T-helper 1 cell treated with Interleukin-12 subunit alpha and Interleukin-12 subunit beta and Interleukin-4 antibody, amounts not matched to agents 30 μg/mL and 1 μg/mL, for 36 hours (primary cell): ENCODE data around the gene LPCAT1.

Experiments used
- H3K27ac Mint-ChIP-seq: one replicate; pipeline ENCODE4 v1.8.0; 2021; ENCODE audit warnings: mild to moderate bottlenecking, mixed read lengths
- H3K27me3 Mint-ChIP-seq: one replicate; pipeline ENCODE4 v1.8.0; 2021; ENCODE audit warnings: low read depth, mixed read lengths
- H3K36me3 Mint-ChIP-seq: one replicate; pipeline ENCODE4 v1.8.0; 2021; ENCODE audit warnings: low read depth, mixed read lengths
- H3K4me1 Mint-ChIP-seq: one replicate; pipeline ENCODE4 v1.8.0; 2021; ENCODE audit warnings: low read depth, mixed read lengths
- H3K4me3 Mint-ChIP-seq: one replicate; pipeline ENCODE4 v1.8.0; 2021; ENCODE audit warnings: mild to moderate bottlenecking, moderate library complexity, mixed read lengths
- H3K9me3 Mint-ChIP-seq: one replicate; pipeline ENCODE4 v1.8.0; 2021; ENCODE audit warnings: mixed read lengths

The LPCAT1 gene

GRCh38 chr5:1421521-1422341, 102.0 kb downstream of the LPCAT1 start:
- no peak overlapping the region for H3K27ac Mint-ChIP-seq
- no peak overlapping the region for H3K4me3 Mint-ChIP-seq
- H3K9me3 Mint-ChIP-seq, result peaks cover 25% of the 10 kb centered on the region
- H3K36me3 Mint-ChIP-seq, result no peaks in the 10 kb centered on the region
- no peaks in the 10 kb centered on the region for H3K27me3 Mint-ChIP-seq
- no peaks in the 10 kb centered on the region for H3K4me1 Mint-ChIP-seq

DNA sequence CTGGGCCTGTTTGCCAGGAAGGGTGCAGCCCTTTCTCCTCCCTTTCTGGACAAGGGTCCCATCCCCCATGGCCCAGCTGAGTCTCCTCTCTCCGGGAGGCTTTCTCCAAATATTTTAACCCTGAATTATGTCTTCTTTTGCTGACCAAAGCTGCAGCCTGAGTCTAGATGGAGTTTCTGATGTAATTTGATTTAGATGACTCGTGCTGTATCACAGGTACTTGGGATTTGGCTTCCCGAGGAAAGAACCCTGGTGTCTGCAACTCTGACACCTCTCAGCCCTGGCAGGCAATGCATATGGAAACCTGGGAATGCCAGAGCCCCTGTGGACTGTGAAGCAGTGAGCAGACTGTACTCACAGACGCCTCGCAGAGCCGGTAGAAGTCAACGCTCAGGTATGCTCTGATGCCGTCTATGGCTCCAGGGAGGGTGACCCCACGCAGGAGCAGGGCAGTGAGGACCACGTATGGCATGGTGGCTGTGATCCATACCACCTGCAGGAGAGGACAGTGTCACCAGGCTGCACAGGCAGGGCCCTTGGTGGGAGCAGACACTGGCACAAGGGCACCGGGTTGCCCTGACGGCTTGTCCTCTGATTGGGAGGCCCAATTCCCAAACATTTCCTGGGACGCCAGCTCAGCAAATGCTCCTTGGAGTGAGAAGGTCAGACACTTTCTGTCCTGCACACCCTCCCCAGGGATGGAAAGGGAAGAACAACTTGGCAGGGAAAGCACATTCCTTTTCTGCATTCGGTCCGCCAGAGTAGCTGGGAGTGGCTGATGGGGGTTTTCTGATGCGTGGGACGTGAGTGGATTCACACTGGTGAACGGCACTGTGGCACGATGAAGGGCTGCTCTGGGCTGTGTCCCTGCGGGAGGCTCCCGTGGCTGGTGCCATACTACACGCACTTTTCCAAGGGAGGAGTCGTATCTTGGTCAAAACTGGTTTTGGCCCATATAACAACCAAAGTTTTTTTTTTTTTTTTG, 103.3 kb downstream of the LPCAT1 start:
- Mint-ChIP-seq H3K4me3 (no peak overlapping the region), H3K27ac (no peak overlapping the region), H3K27me3 (no peaks in the 10 kb centered on the region)

GRCh38 chr5:1419476-1420210, 104.1 kb downstream of the LPCAT1 start:
- H3K9me3 Mint-ChIP-seq, result peaks cover 7% of the 10 kb centered on the region
- no peaks in the 10 kb centered on the region for H3K27me3 Mint-ChIP-seq
- H3K27ac Mint-ChIP-seq, result no peak overlapping the region

More for the DNA sequence above, 103.3 kb downstream of the LPCAT1 start:
- Mint-ChIP-seq H3K9me3 (peaks cover 13% of the 10 kb centered on the region), H3K36me3 (no peaks in the 10 kb centered on the region), H3K4me1 (no peaks in the 10 kb centered on the region)

GRCh38 chr5:1418921-1419280, 104.9 kb downstream of the LPCAT1 start:
- Mint-ChIP-seq H3K27me3 (no peaks in the 10 kb centered on the region), H3K4me1 (no peaks in the 10 kb centered on the region), H3K4me3 (no peak overlapping the region)

More at GRCh38 chr5:1419476-1420210, 104.1 kb downstream of the LPCAT1 start:
- H3K4me1 Mint-ChIP-seq, result no peaks in the 10 kb centered on the region
- no peaks in the 10 kb centered on the region for H3K36me3 Mint-ChIP-seq
- H3K4me3 Mint-ChIP-seq, result no peak overlapping the region

DNA sequence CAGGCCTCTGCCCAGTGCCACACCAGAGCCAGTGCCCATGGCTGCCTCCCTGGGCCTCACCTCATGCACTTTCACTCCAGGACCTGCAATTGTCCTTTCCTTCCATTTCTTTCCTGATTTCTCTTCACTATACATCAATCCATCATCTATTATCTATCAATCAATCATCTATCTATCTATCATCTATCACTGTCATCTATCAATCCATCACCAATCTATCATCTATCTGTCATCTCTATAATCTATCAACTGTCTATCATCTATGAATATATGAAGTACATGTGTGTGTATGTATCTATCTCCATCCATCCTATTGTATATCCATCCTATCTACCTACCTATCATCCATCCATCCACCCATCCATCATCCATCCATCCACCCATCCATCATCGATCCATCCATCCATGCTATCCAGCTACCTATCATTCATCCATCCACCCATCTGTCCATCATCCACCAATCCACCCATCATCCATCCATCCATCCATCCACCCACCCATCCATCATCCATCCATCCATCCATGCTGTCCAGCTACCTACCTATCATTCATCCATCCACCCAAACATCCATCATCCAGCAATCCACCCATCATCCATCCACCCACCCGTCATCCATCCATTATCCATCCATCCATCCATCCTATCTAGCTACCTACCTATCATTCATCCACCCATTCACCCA, 105.4 kb downstream of the LPCAT1 start:
- H3K4me1 Mint-ChIP-seq, result no peaks in the 10 kb centered on the region
- H3K27ac Mint-ChIP-seq, result no peak overlapping the region
- no peaks in the 10 kb centered on the region for H3K36me3 Mint-ChIP-seq
- no peak overlapping the region for H3K4me3 Mint-ChIP-seq
- H3K9me3 Mint-ChIP-seq, result peaks cover 3% of the 10 kb centered on the region
- no peaks in the 10 kb centered on the region for H3K27me3 Mint-ChIP-seq

More at GRCh38 chr5:1418921-1419280, 104.9 kb downstream of the LPCAT1 start:
- Mint-ChIP-seq H3K36me3 (no peaks in the 10 kb centered on the region), H3K9me3 (peaks cover 3% of the 10 kb centered on the region), H3K27ac (no peak overlapping the region)

GRCh38 chr5:1417586-1418225, 106.1 kb downstream of the LPCAT1 start:
- Mint-ChIP-seq H3K9me3 (peaks cover 3% of the 10 kb centered on the region), H3K27me3 (no peaks in the 10 kb centered on the region), H3K36me3 (no peaks in the 10 kb centered on the region), H3K27ac (no peak overlapping the region), H3K4me1 (no peaks in the 10 kb centered on the region), H3K4me3 (no peak overlapping the region)

DNA sequence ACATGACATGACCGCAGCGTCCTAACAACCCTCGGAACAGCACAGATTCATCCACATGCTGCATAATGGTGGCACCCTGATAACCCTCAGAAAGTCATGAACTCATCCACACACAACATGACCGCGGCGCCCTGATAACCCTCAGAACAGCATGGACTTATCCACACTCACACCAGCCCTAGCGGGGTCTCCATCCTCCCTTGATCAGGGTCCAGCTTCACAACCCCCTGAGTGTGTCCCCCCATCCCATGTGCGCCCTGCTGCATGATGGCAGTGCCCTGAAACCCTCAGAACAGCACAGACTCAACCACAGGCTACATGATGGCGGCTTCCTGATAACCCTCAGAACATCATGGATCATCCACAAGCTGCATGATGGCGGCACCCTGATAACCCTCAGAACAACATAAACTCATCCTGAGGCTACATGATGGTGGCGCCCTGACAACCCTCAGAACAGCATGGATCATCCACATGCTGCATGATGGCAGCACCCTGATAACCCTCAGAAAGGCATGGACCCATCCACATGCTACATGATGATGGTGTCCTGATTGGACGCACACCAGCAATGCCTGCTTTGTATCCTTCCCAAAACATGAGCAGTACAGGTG, 106.8 kb downstream of the LPCAT1 start:
- Mint-ChIP-seq H3K36me3 (no peaks in the 10 kb centered on the region), H3K27ac (no peak overlapping the region), H3K9me3 (peaks cover 3% of the 10 kb centered on the region), H3K4me1 (no peaks in the 10 kb centered on the region), H3K27me3 (no peaks in the 10 kb centered on the region), H3K4me3 (no peak overlapping the region)

DNA sequence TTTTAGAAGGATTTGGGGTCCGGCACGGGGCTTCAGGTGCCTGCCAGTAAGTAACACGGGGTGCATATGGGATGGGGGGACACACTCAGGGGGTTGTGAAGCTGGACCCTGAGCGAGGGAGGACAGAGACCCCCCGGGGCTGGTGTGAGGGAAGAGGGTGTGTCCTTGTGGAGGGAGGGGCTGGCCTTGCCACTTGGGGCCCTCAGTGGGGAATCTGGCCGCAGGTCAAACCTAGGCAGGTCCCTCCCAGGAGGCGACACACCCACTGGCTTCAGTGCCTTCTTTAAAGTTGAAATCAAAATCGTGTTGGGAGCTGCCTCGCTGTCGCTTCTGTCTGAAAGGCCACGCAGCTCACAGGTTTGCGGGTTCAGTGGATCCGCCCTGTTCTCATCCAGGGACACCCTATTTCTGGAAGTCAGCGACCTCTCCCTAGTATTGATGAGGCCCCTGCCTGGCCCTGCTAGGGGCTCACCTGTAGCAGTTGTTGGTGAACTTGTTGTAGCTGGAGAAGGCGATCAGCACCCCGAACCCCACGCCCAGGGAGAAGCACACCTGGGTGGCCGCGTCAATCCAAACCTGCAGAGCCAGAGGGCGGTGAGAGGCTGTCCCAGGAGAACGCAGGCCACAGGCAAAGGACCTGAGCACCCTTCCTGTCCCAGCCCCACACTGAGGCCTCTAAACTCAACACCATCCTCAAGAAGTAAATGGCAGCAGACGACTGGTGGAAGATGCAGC, 108.0 kb downstream of the LPCAT1 start:
- Mint-ChIP-seq H3K4me1 (no peaks in the 10 kb centered on the region), H3K4me3 (no peak overlapping the region), H3K27me3 (no peaks in the 10 kb centered on the region), H3K36me3 (no peaks in the 10 kb centered on the region), H3K9me3 (peaks cover 1% of the 10 kb centered on the region), H3K27ac (no peak overlapping the region)

GRCh38 chr5:1415059-1415425, 108.7 kb downstream of the LPCAT1 start:
- H3K36me3 Mint-ChIP-seq, result no peaks in the 10 kb centered on the region
- H3K27me3 Mint-ChIP-seq, result no peaks in the 10 kb centered on the region
- no peak overlapping the region for H3K27ac Mint-ChIP-seq
- no peak overlapping the region for H3K4me3 Mint-ChIP-seq
- no peaks in the 10 kb centered on the region for H3K9me3 Mint-ChIP-seq
- H3K4me1 Mint-ChIP-seq, result no peaks in the 10 kb centered on the region

DNA sequence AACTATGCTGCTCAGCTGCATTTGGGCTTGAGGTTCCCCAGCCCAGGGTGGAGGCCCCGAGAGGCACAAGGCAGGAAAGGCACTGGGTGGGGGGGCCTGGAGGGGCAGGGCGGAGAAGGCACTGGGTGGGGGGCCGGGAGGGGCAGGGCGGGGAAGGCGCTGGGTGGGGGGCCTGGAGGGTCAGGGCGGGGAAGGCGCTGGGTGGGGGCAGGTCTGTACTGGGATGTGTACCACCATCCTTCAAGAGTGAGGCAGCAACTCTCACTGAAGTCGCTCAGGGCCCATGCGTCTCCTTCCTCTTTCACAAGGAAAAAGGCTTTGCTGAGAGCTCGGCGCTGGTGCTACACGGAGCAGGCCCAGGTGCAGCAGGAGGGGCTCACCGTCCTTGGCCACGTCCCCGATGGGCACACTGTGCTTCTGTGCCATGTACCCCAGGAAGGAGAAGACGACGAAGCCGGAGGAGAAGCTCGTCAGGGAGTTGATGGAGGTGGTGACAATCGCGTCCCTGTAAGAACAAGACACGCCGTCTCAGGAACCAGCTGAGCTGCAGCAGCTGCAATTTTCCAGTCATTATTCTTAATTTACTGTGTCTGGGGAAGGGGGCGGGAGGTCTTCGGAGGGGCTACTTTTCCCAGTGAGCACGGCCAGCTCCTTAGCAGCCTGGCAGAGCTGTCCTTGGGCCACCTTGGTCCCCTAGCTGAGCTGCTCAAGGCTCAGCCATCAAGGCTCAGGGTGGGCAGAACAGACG, 109.3 kb downstream of the LPCAT1 start:
- H3K27me3 Mint-ChIP-seq, result no peaks in the 10 kb centered on the region
- H3K4me3 Mint-ChIP-seq, result no peak overlapping the region
- H3K27ac Mint-ChIP-seq, result no peak overlapping the region
- H3K4me1 Mint-ChIP-seq, result no peaks in the 10 kb centered on the region
- H3K36me3 Mint-ChIP-seq, result no peaks in the 10 kb centered on the region
- no peaks in the 10 kb centered on the region for H3K9me3 Mint-ChIP-seq

GRCh38 chr5:1413611-1414241, 110.0 kb downstream of the LPCAT1 start:
- Mint-ChIP-seq H3K4me1 (no peaks in the 10 kb centered on the region), H3K27me3 (no peaks in the 10 kb centered on the region), H3K27ac (no peak overlapping the region), H3K4me3 (no peak overlapping the region), H3K9me3 (no peaks in the 10 kb centered on the region), H3K36me3 (no peaks in the 10 kb centered on the region)

GRCh38 chr5:1413211-1413610, 110.5 kb downstream of the LPCAT1 start:
- no peak overlapping the region for H3K27ac Mint-ChIP-seq
- no peaks in the 10 kb centered on the region for H3K36me3 Mint-ChIP-seq
- no peaks in the 10 kb centered on the region for H3K4me1 Mint-ChIP-seq
- H3K9me3 Mint-ChIP-seq, result no peaks in the 10 kb centered on the region
- H3K27me3 Mint-ChIP-seq, result no peaks in the 10 kb centered on the region
- no peak overlapping the region for H3K4me3 Mint-ChIP-seq
